ENCODE measurements around the gene HOXB8.

Gene HOXB8

GRCh38 chr17:48587276-48588073 is 27.6 kb downstream of the HOXB8 start:
- Histone ChIP-seq H3K27me3 (ENCODE audit: insufficient read depth, low read length) (no peaks in the 10 kb centered on the region), H3K27ac (ENCODE audit: low read depth, low read length, poor library complexity, severe bottlenecking) (no peak overlapping the region), H3K9me2 (ENCODE audit: low read depth, low read length) (no peaks in the 10 kb centered on the region), H3K36me3 (ENCODE audit: insufficient read depth, low read length) (no peaks in the 10 kb centered on the region), H3K4me2 (ENCODE audit: low read length) (no peak overlapping the region), H2AFZ (ENCODE audit: low read length) (no peak overlapping the region), H3K79me2 (ENCODE audit: insufficient read depth, low read length) (no peaks in the 10 kb centered on the region), H3K4me1 (ENCODE audit: insufficient read depth, low read length, severe bottlenecking) (peaks cover 7% of the 10 kb centered on the region), H3F3A (ENCODE audit: insufficient read depth, low read length) (no peaks in the 10 kb centered on the region), H3K9ac (ENCODE audit: low read length) (no peak overlapping the region), H3K9me3 (ENCODE audit: low read length) (no peaks in the 10 kb centered on the region), H3K4me3 (ENCODE audit: low read depth, low read length, poor library complexity, severe bottlenecking) (no peak overlapping the region), H4K20me1 (ENCODE audit: insufficient read depth, low read length) (no peaks in the 10 kb centered on the region)
- no peak for TF ChIP-seq EZH2 (IDR thresholded peaks at IDR 0.05; ENCODE audit: borderline replicate concordance, low read length)
- TF ChIP-seq CTCF (IDR thresholded peaks at IDR 0.05; ENCODE audit: low read length) = no peak

DNA sequence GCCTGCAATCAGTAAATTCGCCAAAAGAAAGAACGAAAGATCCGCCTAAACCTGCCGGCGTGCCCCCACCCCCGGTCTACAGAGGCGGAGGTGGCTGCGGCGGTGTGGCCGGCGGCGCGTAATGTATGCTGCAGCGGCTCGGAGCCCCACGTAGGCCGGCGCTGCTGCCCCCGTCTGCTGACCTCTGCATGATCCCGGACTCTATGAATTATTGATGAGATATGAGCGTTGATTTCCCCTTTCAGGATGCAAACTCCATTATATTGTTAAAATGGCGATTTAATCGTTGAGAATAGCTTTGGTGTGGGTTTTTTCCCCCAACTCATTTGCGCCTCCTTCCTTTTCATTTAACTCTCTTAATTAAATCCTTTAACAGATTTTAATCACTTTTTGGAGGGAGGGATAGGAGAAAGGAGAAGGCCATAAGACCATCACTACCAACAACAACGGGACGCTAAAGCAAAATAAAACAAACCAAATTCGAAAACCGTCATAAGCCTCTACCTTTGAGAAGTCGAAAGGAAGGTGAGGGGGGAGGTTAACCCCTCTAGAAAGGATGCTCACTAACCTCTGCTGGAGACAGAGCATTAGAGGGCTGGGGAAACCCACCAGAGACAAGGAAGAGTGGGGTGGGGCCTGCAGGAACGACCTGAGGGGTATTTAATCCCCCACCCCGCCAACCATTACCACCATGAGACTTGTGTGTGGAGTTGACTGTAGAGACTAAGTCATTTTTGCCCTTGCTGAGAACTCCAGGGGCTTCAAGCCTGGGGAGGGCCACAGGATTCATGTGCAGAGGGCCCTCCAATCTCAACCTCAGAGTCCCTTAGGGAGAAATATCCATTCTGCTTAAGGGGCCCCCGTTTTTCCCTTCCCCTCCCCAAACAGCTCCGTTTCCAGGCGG is 28.5 kb downstream of the HOXB8 start:
- no peaks in the 10 kb centered on the region for H3K79me2 ChIP-seq (ENCODE audit: insufficient read depth, low read length)
- 0 out of 2 replicates have a peak, but pooled peaks cover under 1% of the 10 kb centered on the region for H3K27me3 ChIP-seq (ENCODE audit: insufficient read depth, low read length)
- no peak overlapping the region for H3K4me3 ChIP-seq (ENCODE audit: low read depth, low read length, poor library complexity, severe bottlenecking)
- peaks cover 7% of the 10 kb centered on the region for H3K4me1 ChIP-seq (ENCODE audit: insufficient read depth, low read length, severe bottlenecking)
- TF ChIP-seq CTCF (IDR thresholded peaks at IDR 0.05; ENCODE audit: low read length) (no peak), EZH2 (IDR thresholded peaks at IDR 0.05; ENCODE audit: borderline replicate concordance, low read length) (no peak)
- H3K9ac ChIP-seq (ENCODE audit: low read length) = no peak overlapping the region
- H3K4me2 ChIP-seq (ENCODE audit: low read length) = no peak overlapping the region
- H4K20me1 ChIP-seq (ENCODE audit: insufficient read depth, low read length) = no peaks in the 10 kb centered on the region
- no peaks in the 10 kb centered on the region for H3K36me3 ChIP-seq (ENCODE audit: insufficient read depth, low read length)
- no peaks in the 10 kb centered on the region for H3K9me3 ChIP-seq (ENCODE audit: low read length)
- H2AFZ ChIP-seq (ENCODE audit: low read length) = no peak overlapping the region
- H3K27ac ChIP-seq (ENCODE audit: low read depth, low read length, poor library complexity, severe bottlenecking) = no peak overlapping the region
- H3F3A ChIP-seq (ENCODE audit: insufficient read depth, low read length) = no peaks in the 10 kb centered on the region
- no peaks in the 10 kb centered on the region for H3K9me2 ChIP-seq (ENCODE audit: low read depth, low read length)

- no peak overlapping the region for H2AFZ ChIP-seq (ENCODE audit: low read length)
- H3K9ac ChIP-seq (ENCODE audit: low read length) = no peak overlapping the region
- no peaks in the 10 kb centered on the region for H4K20me1 ChIP-seq (ENCODE audit: insufficient read depth, low read length)
- TF ChIP-seq CTCF (IDR thresholded peaks at IDR 0.05; ENCODE audit: low read length) (no peak), EZH2 (IDR thresholded peaks at IDR 0.05; ENCODE audit: borderline replicate concordance, low read length) (no peak)
- peaks cover 7% of the 10 kb centered on the region for H3K4me1 ChIP-seq (ENCODE audit: insufficient read depth, low read length, severe bottlenecking)
- H3K4me2 ChIP-seq (ENCODE audit: low read length) = no peak overlapping the region
- no peaks in the 10 kb centered on the region for H3K9me3 ChIP-seq (ENCODE audit: low read length)
- no peaks in the 10 kb centered on the region for H3K79me2 ChIP-seq (ENCODE audit: insufficient read depth, low read length)
- no peaks in the 10 kb centered on the region for H3K36me3 ChIP-seq (ENCODE audit: insufficient read depth, low read length)
- 0 out of 2 replicates have a peak, but pooled peaks cover 6% of the 10 kb centered on the region for H3K27me3 ChIP-seq (ENCODE audit: insufficient read depth, low read length)
- H3K4me3 ChIP-seq (ENCODE audit: low read depth, low read length, poor library complexity, severe bottlenecking) = no peak overlapping the region
- H3K27ac ChIP-seq (ENCODE audit: low read depth, low read length, poor library complexity, severe bottlenecking) = no peak overlapping the region
- H3F3A ChIP-seq (ENCODE audit: insufficient read depth, low read length) = no peaks in the 10 kb centered on the region
- H3K9me2 ChIP-seq (ENCODE audit: low read depth, low read length) = no peaks in the 10 kb centered on the region
These were observed 30.8 kb downstream of the HOXB8 start for GRCh38 chr17:48584223-48584741.

Data from OCI-LY1 (cell line).